PC-3 (cell line): ENCODE measurements around the gene ZNF213.

Experiments used
- EZH2 ChIP-seq: fragments of 300-600 bp; sonication (generic); IDR thresholded peaks from one replicate; pipeline ENCODE4 v1.6.1; 2017; ENCODE audit warnings: antibody characterized with exemption, mild to moderate bottlenecking, low read length; ENCODE audit not compliant: unreplicated experiment
- TF ChIP-seq, protein P1 (sequence below): fragments of 300-600 bp; sonication (generic); conservative IDR thresholded peaks from 2 replicates; pipeline ENCODE4 v1.5.1; 2017; ENCODE audit warnings: antibody characterized with exemption, low read depth, mild to moderate bottlenecking, low read length

GRCh38 chr16:3147757-3148104 lies 12.9 kb downstream of the ZNF213 start:
- TF ChIP-seq, protein P1, sequence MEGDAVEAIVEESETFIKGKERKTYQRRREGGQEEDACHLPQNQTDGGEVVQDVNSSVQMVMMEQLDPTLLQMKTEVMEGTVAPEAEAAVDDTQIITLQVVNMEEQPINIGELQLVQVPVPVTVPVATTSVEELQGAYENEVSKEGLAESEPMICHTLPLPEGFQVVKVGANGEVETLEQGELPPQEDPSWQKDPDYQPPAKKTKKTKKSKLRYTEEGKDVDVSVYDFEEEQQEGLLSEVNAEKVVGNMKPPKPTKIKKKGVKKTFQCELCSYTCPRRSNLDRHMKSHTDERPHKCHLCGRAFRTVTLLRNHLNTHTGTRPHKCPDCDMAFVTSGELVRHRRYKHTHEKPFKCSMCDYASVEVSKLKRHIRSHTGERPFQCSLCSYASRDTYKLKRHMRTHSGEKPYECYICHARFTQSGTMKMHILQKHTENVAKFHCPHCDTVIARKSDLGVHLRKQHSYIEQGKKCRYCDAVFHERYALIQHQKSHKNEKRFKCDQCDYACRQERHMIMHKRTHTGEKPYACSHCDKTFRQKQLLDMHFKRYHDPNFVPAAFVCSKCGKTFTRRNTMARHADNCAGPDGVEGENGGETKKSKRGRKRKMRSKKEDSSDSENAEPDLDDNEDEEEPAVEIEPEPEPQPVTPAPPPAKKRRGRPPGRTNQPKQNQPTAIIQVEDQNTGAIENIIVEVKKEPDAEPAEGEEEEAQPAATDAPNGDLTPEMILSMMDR, result no peak
- TF ChIP-seq EZH2, result no peak
